ENCODE data around the gene FKBP7.
"Not testable (repeated sequence)": the region's sequence is repeated elsewhere in the genome, so short reads cannot be mapped to it uniquely, and the experiment has no call there.

FKBP7 gene

DNA sequence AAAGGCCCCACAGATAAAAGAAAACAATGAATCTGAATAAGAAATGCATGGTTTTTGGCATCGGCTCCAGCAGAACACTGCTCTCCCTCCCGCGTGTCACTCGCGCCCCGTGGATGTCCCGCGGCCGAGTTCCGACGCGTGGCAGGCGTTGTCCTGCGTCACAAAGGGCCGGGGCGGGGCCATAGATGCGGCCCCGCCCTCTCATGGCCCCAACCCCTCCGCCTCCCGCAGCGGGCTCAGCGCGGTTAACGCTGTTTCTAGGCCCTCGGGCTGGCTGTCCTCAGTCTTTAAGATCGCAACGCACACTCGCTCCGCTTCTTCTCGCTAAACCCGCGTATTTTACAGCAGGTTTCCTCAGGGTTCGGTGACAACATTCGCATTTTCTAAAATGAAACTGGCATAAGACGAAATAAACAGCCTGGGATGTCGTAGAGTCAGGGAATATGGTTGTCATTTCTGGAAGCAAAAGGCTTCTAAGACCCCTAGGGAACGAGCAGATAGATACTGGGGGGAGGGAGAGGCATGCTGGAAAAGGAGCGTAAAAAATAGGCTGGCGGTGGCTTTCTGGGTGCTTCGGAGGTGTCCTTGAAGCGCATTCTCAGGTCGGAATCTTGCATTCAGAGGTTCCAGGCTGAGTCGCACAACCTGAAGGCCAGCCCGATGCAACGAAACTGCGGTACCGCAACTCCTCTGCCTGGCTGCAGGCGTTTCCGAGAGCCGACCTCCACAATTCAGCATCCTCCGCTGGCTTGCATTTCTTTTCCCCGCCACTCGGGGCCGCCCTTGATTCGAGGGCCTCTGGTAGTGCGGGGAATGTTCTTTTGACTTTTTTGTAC, at the start of gene FKBP7:
TSS of gene FKBP7 (minus strand) at position 162 of the 836 bp plus-strand sequence. CDS start at position 61, 101 bp downstream.
- DNase-seq (ENCODE audit: low spot score): peak; percentile 86

DNA sequence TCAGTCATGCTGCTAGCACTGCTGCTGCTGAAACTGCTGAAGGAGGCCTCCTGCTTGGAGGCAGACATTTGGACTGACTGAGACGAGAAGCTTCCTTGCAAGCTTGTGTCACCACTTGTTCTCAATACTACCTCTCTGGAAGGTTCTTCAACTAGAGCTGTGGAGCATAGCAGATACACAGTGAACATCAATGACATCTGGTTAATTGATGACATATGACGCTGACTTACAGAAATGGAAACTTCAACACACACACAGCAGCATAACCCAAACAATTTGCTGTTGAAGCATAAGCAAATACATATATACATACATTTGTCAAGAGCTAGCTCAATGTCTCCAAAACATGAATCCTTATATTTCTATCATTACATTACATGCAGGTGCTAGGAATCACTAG, 49.2 kb upstream of the FKBP7 start:
- DNase-seq (ENCODE audit: low spot score): no peak

DNA sequence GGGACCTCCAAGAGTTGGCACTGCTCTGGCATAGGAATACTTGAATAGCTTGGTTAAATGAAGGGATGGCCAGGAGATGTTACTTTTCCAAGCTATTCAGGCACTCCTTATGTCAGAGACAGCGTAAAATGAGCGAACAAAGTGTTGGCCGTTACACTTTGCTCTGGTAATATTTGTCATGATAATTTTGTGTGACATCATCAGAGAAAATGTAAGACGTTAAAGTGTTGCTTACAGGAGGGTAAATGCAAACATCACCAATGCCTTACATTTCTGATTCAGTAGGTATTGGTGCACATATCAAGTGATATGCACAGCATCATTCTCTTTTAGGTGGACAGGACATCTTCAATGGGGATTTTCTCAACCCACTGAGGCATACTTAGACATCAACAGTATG, 47.9 kb upstream of the FKBP7 start:
- DNase-seq (ENCODE audit: low spot score): no peak

GRCh38 chr2:178525460-178525859, 47.1 kb upstream of the FKBP7 start:
- DNase-seq (ENCODE audit: low spot score): not testable (repeated sequence)

DNA sequence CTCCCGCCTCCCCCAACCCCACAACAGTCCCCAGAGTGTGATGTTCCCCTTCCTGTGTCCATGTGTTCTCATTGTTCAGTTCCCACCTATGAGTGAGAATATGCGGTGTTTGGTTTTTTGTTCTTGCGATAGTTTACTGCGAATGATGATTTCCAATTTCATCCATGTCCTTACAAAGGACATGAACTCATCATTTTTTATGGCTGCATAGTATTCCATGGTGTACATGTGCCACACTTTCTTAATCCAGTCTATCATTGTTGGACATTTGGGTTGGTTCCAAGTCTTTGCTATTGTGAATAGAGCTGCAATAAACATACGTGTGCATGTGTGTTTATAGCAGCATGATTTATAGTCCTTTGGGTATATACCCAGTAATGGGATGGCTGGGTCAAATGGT, 46.6 kb upstream of the FKBP7 start:
- not testable (repeated sequence) for DNase-seq (ENCODE audit: low spot score)

GRCh38 chr2:178523596-178524134, 45.3 kb upstream of the FKBP7 start:
- DNase-seq (ENCODE audit: low spot score): no peak

DNA sequence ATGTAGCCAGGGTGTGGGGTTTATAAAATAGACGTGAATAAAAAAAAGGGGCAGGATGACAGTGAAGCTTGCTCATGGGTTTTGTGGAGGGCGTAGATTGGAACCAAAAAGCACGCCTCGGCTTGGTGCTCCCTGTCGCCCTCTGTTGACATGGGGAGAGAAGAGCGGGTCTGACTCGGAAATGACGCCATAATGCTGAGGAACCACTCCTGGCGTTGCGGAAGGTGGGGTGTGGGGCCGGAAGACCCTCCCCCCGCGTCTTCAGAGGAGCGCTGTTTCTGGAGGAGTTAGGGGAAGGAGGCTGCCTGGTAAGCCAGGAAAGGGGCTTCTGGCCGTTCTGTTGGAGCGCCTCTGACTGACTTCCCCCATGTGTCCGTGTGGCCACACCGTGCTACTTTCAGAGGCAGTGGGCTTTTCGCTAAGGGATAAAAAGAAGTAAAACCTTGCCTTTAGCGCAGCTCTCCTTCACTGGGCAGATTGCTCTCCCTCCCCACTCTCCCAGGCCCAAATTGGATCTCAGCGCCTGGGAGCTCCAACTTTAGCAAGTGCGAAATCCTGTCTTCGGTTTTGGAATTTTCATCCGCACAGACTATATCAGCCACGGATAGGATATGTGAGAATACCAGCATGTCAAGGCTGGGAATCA, 44.7 kb upstream of the FKBP7 start:
- peak; percentile 91 for DNase-seq (ENCODE audit: low spot score)

DNA sequence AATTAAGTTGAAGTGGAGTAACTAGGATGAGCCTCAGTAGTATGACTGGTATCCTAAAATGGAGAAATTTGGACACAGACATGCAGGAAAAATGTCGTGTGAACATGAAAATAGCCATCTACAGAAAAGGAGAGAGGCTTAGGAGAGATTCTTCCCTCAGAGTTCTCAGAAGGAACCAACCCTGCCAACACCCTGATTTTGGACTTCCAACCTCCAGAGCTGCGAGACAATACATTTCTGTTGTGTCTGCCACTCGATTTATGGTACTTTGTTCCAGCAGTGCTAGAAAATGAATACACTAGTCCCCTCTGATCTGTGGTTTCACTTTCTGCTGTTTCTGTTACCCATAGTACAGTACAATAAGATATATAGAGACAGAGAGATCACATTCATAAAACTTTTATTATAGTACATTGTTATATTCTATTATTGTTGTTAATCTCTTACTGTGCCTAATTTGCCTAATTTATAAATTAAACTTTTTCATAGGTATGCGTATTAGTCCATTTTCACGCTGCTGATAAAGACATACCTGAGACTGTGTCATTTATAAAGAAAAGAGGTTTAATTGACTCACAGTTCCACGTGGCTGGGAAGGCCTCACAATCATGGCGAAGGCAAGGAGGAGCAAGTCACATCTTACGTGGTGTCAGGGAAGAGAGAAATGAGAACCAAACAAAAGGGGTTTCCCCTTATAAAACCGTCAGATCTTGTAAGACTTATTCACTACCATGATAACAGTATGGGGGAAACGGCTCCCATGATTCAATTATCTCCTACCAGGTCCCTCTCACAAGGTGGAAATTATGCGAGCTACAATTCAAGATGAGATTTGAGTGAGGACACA, 43.1 kb upstream of the FKBP7 start:
- DNase-seq (ENCODE audit: low spot score): no peak

DNA sequence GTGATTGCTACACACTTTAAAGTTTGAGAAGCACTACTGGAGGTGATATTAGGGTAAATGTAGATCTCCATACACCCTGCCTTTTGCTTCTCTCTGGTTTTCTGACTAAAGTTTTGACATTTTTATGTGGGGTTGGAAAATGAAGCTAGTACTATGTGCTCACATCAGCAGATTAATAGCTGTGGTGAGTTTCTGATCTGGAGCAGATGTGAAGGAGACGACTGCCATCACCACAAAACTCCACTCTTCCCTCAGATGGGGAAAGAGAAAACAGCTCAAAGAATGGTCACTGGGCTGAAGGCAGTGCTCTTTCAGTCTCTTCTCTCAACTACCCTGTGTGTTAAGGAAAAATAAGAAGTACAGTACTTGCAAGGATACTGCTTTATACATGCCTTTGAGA, 39.1 kb upstream of the FKBP7 start:
- no peak for DNase-seq (ENCODE audit: low spot score)

GRCh38 chr2:178514664-178515063, 36.3 kb upstream of the FKBP7 start:
- DNase-seq (ENCODE audit: low spot score): peak; percentile 91

- no peak for DNase-seq (ENCODE audit: low spot score)
These were observed 35.5 kb upstream of the FKBP7 start for GRCh38 chr2:178513876-178514275.

DNA sequence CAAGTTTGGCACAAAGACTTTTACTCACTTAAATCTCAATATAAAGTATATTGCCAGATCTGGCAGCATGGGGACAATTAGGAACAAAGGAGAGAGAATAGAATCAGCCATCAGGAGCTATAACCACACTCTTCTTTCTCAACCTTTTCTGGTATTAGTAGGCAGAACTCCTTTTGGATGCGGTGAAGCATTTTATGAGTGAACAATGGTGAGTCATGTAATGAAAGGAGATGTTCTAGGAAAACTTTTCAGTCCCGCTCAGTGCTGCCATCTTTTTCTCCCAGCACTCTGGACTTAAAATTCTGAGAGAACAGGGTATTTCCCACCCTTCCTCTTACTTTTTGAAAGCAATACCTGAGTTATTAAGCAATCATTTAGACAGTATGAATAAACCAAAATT, 34.1 kb upstream of the FKBP7 start:
- DNase-seq (ENCODE audit: low spot score): no peak

- no peak for DNase-seq (ENCODE audit: low spot score)
These were observed 32.0 kb upstream of the FKBP7 start for GRCh38 chr2:178510384-178510783.

DNA sequence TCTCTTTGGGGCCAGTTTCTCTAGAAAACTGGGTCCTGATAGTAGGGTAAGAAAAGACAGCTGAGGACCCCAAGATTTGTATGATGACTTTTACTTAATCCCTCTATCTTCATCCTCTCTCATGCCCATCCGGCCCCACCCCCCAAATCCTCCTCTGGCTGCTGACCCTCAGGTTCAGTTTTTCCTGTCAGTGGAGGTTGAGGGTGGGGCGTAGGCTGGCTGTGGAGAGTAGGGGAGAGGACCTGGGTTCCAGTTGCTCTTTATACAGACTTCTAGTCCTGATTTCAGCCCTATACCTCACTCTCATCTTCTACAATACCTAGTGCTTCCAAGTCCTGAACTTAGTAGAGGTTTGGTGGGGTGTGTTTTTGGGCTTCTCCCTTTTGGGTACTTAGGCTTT, 30.2 kb upstream of the FKBP7 start:
- no peak for DNase-seq (ENCODE audit: low spot score)

DNA sequence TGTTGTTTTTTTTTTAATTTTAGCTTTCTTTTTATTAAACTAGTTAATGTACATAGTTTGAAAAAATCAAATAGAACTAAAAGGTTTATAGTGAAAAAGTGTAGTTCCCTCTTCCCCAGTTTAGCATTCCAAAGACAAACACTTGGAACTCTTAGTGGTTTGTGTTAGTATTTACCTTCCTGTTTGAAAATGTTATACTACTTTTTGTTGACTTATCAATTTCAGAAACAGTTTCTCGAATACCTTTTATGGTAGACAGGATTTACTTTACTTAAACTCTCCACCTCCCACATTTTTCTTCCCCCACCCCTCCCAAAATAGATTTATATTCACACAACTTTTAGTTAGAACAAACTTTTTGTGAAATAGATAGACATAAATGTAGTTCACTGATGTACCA, 28.5 kb upstream of the FKBP7 start:
- no peak for DNase-seq (ENCODE audit: low spot score)

- DNase-seq (ENCODE audit: low spot score): no peak
These were observed 28.1 kb upstream of the FKBP7 start for GRCh38 chr2:178506524-178506923.

- no peak for DNase-seq (ENCODE audit: low spot score)
These were observed 27.7 kb upstream of the FKBP7 start for GRCh38 chr2:178506101-178506500.

DNA sequence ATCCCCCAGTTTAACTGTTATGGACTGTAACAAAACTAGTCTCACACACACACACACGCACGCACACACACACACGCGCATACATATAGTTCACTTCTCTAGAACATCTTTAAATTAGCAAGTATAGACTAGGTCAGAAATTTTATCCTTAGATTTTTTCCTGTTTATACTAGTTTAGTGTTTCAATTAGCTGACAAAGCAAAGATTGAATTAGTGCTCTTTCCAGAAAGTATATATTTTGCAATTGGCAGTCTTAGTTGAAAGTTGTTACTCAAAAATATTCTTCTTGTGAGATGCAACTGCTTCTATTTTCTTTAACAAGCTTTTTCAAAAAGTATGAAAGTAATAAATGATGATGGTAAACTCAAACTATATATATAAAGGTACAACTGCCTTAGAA, 24.4 kb upstream of the FKBP7 start:
- no peak for DNase-seq (ENCODE audit: low spot score)

GRCh38 chr2:178499640-178500039, 21.2 kb upstream of the FKBP7 start:
- DNase-seq (ENCODE audit: low spot score): no peak

- DNase-seq (ENCODE audit: low spot score): no peak
These were observed 19.7 kb upstream of the FKBP7 start for GRCh38 chr2:178498137-178498536.

DNA sequence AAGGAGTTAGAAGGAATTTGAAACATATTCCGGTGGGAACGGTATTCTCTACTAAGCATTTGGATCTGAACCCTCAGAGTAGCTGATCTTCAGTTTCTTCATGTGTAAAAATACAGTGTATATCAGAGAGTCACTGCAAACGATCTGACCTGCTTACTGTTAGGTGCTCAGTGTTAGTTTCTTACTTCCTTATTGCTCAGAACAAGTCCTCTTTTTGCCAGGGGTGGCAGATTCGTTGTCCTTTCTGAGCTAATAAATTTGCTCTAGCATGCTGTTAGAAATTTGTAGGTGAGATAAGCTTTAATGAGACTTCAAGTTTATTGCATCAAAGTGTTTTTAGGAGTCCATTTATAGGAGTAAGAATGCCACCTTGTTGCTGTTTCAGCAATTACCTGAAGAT, 17.6 kb upstream of the FKBP7 start:
- DNase-seq (ENCODE audit: low spot score): no peak

DNA sequence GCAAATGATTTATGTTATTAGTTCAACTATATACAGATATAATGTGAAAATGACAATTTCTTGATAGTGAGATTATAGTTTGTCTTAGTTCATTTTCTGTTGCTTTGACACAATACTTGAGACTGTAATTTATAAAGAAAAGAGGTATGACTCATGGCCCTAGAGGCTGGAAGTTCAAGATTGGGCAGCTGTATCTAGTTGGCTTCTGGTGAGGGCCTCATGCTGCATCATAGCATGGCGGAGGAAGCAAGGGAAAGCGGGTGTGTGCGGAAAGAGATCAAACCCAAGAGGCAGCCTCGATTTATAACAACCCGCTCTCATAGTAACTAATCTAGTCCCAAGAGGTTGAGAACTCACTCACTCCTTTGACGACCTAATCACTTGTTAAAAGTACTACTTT, 13.2 kb upstream of the FKBP7 start:
- no peak for DNase-seq (ENCODE audit: low spot score)

Measured in activated CD4-positive, alpha-beta T cell treated with anti-CD3 and anti-CD28 coated beads, Interleukin-2, Interleukin-4, amounts not matched to agents 100 ng/mL and 50 ng/mL, durations not matched to agents 16 hours and 8 hours (primary cell).